ENCODE measurements around the gene FBLN1.

GRCh38 chr22:45515676-45516075 lies 13.0 kb downstream of the FBLN1 start:
- TF ChIP-seq POLR2A (IDR thresholded peaks at IDR 0.05; ENCODE audit: control extremely low read depth in 1 of 2, low read depth in 2 of 2, low read length in 2 of 2) (no peak), FOSL1 (IDR thresholded peaks at IDR 0.05; ENCODE audit: insufficient read depth, low read depth, low read length) (no peak), ZNF274 (IDR thresholded peaks at IDR 0.05; ENCODE audit: borderline replicate concordance, extremely low read depth, low read length) (no peak), RFX5 (IDR thresholded peaks at IDR 0.05; ENCODE audit: borderline replicate concordance, low read depth, low read length) (no peak), USF2 (IDR thresholded peaks at IDR 0.05; ENCODE audit: low read length) (no peak), CTBP2 (IDR thresholded peaks at IDR 0.05; ENCODE audit: borderline replicate concordance, insufficient read depth, insufficient read length, low read length) (no peak), EZH2 (IDR thresholded peaks at IDR 0.05; ENCODE audit: low read depth, low read length, severe bottlenecking) (no peak), POLR2AphosphoS5 (IDR thresholded peaks at IDR 0.05; ENCODE audit: low read depth, low read length) (no peak)
- TF ChIP-seq, protein P1, sequence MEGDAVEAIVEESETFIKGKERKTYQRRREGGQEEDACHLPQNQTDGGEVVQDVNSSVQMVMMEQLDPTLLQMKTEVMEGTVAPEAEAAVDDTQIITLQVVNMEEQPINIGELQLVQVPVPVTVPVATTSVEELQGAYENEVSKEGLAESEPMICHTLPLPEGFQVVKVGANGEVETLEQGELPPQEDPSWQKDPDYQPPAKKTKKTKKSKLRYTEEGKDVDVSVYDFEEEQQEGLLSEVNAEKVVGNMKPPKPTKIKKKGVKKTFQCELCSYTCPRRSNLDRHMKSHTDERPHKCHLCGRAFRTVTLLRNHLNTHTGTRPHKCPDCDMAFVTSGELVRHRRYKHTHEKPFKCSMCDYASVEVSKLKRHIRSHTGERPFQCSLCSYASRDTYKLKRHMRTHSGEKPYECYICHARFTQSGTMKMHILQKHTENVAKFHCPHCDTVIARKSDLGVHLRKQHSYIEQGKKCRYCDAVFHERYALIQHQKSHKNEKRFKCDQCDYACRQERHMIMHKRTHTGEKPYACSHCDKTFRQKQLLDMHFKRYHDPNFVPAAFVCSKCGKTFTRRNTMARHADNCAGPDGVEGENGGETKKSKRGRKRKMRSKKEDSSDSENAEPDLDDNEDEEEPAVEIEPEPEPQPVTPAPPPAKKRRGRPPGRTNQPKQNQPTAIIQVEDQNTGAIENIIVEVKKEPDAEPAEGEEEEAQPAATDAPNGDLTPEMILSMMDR (IDR thresholded peaks at IDR 0.05; ENCODE audit: control extremely low read depth in 1 of 3, insufficient read depth in 1 of 3, low read depth in 1 of 3, low read length in 3 of 3): no peak

Measured in H1 (cell line).